HPDE6-E6E7 (cell line): ENCODE measurements around the gene NET1.
"Not testable (repeated sequence)": the region's sequence is repeated elsewhere in the genome, so short reads cannot be mapped to it uniquely, and the experiment has no call there.

Experiments
- DNase-seq: peaks from one replicate; pipeline ENCODE4 v3.0.0; 2011; ENCODE audit warnings: missing footprints; ENCODE audit errors: extremely low spot score

Gene NET1, protein sequence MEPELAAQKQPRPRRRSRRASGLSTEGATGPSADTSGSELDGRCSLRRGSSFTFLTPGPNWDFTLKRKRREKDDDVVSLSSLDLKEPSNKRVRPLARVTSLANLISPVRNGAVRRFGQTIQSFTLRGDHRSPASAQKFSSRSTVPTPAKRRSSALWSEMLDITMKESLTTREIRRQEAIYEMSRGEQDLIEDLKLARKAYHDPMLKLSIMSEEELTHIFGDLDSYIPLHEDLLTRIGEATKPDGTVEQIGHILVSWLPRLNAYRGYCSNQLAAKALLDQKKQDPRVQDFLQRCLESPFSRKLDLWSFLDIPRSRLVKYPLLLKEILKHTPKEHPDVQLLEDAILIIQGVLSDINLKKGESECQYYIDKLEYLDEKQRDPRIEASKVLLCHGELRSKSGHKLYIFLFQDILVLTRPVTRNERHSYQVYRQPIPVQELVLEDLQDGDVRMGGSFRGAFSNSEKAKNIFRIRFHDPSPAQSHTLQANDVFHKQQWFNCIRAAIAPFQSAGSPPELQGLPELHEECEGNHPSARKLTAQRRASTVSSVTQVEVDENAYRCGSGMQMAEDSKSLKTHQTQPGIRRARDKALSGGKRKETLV

DNA sequence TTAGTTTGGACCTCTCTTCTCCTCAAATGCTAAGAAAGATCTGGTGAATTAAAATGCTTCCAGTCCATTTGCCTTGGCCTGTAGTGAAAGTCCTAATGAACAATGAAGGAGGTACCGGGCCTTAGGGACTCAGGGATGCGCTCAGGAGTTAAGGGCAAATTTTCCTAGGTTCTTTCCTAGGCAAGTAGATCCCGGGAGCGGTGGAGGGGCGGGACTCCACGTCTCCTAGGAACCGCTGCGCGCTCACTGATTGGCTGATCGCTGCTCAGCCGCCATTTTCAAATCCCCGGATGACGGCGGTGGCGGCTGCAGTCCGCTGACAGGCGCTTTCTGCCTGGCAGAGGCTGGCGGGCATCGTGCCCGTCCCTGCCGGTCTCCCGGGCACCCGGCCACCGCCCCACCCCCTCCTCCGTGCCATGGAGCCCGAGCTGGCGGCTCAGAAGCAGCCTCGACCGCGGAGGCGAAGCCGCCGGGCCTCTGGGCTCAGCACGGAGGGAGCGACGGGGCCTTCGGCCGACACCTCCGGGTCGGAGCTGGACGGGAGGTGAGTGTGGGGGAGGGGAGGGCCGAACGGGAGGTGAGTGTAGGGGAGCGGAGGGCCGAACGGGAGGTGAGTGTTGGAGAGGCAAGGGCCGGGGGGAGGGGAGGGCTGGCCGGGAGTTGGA, at the start of gene NET1:
TSS of gene NET1 (plus strand) at position 281 of the 665 bp plus-strand sequence. CDS start at position 417, 136 bp downstream.
- peak; percentile 74 for DNase-seq

DNA sequence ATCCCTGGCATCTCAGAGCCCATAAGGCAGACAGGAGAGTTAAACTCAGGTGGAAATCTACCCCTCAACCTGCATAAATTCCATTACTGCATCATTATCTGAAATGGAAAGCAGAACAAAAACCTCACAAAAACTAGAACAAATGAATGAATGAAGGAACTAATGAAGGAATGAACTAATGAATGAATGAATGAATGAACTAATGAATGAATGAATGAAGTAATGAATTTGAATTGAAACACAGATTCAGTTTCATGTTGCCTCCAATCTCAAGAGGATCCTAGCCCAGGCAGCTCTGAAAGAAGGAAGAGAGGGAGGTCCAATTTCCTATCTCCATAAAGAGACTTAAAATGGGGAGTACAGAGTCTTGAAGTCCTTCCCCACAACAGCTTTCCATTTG, 49.5 kb upstream of the NET1 start:
- no peak for DNase-seq

DNA sequence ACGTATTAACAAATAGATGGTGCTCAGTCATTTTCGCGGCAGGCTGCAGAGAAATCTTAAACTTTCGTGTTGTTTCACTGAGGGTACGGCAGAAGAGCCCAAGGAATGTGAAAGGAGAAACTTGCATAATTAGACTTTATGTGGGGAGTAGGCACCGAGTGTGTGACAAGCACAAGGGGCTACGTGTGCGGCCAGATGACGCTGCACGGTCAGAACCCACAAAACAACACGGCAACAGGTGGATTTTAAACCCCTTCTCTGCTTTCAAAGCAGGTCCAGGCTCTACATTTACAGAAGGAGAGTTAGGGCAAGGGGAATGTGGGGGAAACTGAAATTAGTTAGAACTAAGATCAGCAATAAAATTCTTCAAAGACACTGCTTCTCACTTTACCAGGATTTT, 48.0 kb upstream of the NET1 start:
- DNase-seq: no peak

DNA sequence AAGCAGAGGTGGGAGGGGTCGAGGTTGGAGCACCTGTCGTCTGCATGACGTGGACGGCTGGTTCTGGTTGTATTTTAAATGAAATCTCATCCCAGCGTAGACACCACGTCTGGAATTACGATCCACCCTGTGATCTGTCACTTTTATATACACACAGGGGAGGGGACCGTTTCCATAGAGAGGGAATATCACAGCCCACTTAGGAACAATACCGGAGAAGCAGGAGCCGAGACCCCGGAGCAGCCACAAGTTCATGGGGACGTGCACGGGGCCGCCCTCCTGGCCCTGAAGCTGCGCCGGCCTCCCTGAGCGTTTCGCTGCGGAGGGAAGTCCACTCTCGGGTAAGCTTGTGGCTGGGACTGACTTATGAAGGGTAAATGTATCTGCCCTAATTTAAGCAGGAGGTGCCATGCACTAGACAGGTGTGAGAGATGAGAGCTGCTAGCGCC, 47.4 kb upstream of the NET1 start, which contains the start of gene UCN3:
TSS of gene UCN3 (plus strand) at position 77 of the 449 bp plus-strand sequence. CDS start 8,755 bp downstream, outside the sequence.
- DNase-seq: no peak

DNA sequence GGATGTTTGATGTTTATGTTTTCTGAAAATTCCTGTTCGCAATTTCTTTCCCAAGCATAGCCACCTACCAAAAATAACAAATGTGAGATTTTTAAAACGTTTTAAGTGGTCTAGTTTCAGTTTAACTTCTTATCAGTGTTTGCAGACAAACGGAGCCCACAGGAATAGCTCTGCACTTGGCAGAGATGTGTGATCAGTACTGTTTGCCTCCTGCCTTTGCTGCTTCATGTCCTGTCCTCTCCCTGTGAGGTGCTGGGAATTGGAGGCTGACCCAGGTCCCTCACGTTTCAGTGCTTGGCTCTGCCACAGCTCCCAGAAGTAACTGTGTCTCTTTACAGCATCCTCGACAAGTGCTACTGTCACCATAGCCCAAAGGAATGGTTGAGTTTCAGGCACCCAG, 46.4 kb upstream of the NET1 start:
- no peak for DNase-seq

DNA sequence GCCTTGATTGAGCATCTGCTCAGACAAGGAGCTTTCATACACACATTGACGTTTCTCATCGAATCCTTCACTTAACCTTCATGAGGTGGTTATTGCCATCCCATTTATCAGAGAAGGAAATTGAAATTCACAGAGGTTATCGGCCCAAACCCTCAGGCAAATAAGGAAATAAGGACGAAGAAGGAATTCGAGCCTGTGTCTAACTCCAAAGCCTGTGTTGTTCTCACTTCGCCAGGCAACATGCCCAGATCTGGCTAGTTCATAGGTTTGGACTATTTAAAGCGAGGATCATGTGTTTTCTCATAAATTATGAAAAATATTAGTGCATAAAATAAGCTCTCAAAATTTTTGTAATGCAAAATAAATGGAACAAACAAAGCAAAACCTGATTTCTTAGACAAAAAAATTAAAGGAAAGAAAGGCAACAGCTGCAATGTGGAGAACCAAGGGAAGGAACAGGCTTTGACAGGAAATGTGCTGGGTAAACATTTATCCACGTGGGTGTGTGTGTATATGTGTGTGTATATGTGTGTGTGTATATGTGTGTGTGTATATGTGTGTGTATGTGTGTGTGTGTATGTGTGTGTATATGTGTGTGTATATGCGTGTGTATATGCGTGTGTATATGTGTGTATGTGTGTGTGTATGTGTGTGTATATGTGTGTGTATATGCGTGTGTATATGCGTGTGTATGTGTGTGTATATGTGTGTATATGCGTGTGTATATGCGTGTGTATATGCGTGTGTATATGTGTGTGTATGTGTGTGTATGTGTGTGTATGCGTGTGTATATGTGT, 42.8 kb upstream of the NET1 start:
- no peak for DNase-seq

DNA sequence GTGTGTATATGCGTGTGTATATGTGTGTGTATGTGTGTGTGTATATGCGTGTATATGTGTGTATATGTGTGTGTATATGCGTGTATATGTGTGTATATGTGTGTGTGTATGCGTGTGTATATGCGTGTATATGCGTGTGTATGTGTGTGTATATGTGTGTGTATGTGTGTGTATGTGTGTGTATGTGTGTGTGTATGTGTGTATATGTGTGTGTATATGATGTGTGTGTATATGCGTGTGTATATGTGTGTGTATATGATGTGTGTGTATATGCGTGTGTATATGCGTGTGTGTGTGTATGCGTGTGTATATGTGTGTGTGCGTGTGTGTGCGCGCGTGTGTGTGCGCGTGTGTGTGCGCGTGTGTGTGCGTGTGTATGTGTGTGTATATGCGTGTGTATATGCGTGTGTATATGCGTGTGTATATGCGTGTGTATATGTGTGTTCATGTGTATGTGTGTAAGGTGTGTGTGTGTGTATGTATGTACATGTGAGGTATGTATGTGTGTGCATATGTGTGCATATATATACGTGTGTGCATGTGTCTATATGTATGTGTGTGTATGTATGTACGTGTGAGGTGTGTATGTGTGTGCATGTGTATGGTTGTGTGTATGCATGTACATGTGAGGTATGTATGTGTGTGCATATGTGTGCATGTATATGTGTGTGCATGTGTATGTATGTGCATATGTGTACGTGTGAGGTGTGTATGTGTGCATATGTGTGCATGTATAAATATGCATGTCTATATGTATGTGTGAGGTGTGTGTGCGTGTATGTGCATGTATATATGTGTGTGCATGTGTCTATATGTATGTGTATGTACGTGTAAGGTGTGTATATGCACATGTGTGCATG, 41.6 kb upstream of the NET1 start:
- no peak for DNase-seq

DNA sequence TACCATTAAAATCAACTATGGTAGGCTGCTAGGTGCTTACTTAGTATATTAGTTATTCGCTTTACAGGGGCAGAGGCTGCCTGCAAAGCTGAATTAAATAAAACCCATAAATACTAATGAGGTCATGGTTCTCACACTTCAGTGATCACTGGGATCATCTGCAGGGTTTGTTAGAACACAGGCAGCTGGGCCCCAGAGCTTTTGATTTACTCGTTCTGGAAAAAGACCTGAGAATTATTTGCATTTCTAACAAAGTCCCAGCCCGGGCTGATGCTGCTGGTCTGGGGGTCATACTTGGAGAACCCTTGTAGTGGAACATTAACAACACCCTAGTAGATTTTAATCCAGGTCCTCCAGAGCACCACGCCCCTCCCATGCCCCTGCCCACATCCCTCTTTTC, 39.0 kb upstream of the NET1 start:
- DNase-seq: no peak

DNA sequence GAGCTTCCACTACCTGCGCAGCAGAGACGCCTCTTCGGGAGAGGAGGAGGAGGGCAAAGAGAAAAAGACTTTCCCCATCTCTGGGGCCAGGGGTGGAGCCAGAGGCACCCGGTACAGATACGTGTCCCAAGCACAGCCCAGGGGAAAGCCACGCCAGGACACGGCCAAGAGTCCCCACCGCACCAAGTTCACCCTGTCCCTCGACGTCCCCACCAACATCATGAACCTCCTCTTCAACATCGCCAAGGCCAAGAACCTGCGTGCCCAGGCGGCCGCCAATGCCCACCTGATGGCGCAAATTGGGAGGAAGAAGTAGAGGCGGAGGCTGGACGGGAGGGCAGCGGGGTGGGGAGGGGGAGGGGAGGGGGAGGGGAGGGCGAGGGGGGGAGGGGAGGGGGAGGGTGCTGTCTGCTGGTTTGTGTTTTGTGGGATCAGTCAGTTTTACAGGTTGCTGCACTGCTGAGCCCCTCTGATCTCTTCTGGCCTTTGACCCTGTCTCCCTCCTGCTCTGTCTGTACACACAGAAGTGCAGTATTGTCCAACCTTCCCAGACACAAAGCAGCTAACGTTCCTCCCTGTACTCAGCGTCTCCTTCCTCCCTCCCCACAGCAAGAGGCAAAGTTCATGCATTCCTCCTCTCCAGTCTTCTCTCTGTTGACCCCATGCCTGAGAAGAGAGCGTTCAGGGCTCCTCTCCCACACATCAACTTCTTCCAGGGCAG, 38.3 kb upstream of the NET1 start:
- no peak for DNase-seq

DNA sequence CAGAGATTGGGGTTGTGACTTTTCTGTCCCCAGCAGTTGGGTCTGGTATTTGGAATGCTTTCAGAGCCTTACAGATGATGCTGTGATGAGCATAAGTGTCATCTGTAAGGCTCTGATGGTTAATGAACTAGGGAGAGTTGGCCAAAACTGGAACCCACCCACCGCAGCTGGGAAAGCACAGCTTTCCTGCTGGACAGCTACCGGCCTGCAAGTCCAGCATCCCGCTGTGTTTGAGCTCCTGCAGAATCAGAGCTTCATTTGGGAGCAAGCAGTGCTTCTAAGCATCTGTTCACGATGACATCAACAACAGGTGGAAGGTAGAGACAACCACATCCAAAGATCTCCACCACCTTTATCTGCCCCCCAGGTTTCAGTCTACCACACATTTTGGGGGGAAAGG, 35.9 kb upstream of the NET1 start:
- no peak for DNase-seq

DNA sequence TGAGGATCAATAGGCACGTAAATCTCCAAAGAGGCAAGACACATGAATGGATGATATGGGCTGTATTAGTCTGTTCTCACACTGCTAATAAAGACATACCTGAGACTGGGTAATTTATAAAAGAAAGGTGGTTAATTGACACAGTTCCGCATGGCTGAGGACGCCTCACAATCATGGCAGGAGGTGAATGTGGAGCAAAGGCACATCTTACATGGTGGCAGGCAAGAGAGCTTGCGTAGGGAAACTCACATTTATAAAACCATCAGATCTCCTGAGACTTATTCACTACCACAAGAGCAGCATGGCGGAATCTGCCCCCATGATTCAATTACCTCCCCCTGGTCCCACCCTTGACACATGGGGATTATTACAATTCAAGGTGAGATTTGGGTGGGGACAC, 33.2 kb upstream of the NET1 start:
- not testable (repeated sequence) for DNase-seq

DNA sequence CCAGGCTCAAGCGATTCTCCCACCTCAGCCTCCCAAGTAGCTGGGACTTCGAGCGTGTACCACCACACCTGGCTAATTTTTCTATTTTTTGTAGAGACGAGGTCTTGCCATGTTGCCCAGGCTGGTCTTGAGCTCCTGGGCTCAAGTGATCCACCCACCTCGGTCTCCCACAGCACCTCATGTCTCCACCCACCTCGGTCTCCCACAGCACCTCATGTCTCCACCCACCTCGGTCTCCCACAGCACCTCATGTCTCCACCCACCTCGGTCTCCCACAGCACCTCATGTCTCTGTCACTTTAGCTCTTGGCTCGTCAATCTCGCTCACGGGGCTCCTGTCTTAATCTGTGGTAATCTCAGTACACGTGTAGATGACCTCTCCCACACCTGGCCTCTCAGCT, 32.0 kb upstream of the NET1 start:
- DNase-seq: not testable (repeated sequence)

DNA sequence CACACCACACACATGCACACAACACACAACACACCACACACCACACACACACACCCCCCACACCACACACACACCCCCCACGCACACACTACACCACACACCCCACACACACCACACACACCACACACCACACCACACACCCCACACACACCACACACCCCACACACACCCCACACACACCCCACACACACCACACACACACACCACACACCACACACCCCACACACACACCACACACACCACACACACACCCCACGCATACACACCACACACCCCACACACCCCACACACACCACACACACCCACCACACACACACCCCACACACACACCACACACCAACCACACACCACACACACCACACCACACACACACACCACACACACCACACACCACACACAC, 31.2 kb upstream of the NET1 start:
- DNase-seq: no peak

DNA sequence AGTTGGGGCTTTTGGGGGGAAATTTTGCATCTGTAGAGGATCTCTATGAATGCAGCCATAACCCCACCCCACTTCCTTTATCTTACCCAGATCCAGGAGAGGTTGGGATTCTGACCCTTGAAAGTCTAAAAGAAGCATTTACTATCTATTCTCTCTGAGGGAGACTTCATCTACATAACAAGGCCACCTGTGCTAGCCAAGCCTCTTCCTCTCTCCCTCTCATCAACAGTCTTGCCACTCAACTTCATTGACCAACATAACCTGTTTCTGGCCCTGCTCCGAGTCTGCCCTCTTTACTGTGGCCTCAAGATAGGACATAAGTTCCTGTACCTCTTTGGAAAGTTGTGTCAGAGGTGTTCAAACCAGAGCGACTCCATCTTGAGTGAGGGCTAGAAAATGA, 27.1 kb upstream of the NET1 start:
- no peak for DNase-seq

DNA sequence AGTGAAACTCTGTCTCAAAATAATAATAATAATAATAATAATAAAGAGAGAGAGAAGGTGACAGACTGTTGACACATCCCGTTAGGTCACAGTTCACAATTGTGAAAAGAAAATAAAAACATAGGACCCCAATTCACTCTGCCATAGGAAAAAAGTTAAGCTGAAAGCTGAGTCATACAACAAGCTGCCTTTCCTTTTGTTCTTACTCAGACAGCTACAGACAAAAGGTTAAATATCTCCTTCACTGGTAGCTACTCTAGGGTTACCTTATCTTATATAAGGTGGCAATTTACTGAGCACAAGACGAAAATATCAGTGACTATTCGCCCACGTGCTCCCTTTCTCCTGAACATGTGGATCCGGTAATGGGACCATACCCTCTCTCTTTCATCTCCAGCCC, 25.2 kb upstream of the NET1 start:
- no peak for DNase-seq

DNA sequence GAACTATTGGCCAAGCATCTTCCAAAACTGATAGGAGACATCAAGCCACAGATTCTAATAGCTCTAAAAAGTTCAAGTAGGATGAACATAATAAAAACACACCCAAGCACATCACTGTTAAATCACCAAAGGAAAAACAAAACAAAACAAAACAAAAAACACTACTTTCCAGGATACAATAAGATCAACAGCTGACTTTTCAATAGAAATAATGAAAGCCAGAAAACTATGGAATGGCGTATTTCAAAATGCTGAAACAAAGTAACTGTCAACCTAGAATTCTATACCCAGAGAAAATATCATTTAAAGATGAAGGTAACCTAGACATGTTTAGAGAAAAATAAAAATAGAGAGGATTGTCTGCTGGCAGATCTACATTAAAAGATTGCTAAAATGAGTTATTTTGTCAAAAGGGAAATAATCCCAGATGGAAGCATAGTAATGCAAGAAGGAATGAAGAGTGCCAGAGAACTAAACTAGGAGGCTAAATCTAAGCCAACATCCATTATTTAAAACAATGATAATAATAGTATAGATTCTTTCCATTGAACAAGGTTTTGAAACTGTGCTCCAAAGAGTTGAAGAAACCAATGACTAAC, 21.7 kb upstream of the NET1 start:
- DNase-seq: no peak

DNA sequence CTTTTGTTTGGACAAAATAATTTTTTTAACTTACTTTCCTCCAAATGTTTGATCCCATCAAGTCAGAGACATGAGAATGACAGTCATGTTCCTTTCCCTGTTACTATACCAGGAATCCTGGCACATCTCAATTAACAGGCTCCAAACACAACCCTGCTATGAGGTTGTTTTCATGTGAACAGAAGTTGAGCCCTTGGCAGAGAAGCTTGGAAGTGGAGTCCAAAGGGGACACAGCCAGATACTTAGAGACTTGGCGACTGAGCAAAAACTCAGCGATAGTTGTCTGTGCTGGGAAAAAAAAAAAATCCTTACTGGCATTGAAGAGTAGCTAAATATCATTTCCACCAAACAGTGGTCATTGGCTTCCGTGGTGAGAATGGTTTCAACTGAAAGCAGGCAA, 20.6 kb upstream of the NET1 start:
- DNase-seq: no peak

DNA sequence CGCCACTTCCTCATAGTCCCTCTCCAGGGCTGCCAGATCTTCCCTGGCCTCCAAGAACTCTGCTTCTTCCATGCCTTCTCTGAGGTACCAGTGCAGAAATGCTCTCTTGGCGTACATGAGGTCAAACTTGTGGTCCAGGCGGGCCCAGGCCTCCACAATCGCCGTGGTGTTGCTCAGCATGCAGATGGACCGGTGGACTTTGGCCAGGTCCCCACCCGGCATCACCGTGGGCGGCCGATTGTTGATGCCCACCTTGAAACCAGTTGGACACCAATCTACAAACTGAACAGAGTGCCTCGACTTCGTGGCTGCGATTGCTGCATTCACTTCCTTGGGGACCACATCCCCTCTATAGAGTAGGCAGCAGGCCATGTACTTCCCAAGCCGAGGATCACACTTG, 18.8 kb upstream of the NET1 start:
- DNase-seq: no peak

DNA sequence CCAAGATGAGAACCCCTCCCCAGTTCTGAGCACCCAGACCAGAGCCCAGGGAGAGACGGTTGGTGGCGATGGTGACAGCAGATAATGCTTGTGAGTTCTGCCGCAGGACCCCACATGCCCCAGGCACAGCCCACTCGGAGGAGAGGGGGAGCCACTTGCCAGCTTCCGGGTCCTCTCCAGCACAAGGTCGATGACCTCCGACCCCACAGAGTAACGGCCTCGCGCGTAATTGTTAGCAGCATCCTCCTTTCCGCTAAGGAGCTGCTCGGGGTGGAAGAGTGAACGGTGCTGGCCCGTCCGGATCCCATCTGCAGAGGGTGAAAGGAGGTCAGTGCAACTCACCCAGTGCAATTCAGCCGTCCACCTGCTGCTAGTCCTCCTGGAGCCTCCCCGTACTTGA, 17.2 kb upstream of the NET1 start:
- no peak for DNase-seq
